ENCODE results near the gene DISC1. TPM values are rescaled to one million over a fixed set of nuclear protein-coding genes. Genes with fewer than 3 reads are reported as not detected.

DISC1 gene
- total RNA-seq, 1 experiment from 2014 or later = 9.8 TPM

- no TSS peak for BruUV-seq (replicated peaks)
- Mint-ChIP-seq H3K9me3 (ENCODE audit: low read depth, unreplicated experiment) (peaks cover 7% of the 10 kb centered on the region), H3K4me3 (ENCODE audit: low read depth, unreplicated experiment) (no peak overlapping the region), H3K4me1 (ENCODE audit: low read depth, unreplicated experiment) (peaks cover 8% of the 10 kb centered on the region), H3K27ac (ENCODE audit: unreplicated experiment) (no peak overlapping the region), H3K36me3 (ENCODE audit: insufficient read depth, unreplicated experiment) (no peaks in the 10 kb centered on the region), H3K27me3 (ENCODE audit: unreplicated experiment) (no peaks in the 10 kb centered on the region)
- no peak for TF ChIP-seq CTCF (IDR thresholded peaks at IDR 0.05; ENCODE audit: unreplicated experiment)
- CTCF ChIA-PET = no interaction called here
- intact Hi-C loops (cut with micrococcal nuclease; ENCODE audit: unreplicated experiment) = no loop called here
- no peak for DNase-seq
These were observed 312.1 kb downstream of the DISC1 start for GRCh38 chr1:231938711-231939110.

DNA sequence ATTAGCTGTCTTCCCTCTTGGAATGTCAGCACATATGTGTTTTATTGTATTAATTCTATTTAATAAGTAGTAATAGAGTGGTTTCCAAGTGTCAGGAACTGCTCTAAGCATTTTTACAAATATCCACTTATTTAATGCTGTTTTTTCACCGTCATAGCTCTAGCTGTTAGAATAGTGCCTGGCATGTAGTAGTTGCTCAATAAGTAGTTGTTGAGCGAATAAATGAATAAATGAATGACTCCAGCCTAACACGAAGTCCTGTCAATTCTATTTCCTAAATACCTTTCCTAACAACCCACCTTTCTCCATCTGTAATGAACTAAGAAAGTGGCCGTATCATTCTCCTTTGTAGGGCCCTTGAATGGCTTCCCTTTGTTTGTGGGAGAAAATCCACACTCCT is 312.5 kb downstream of the DISC1 start:
- no TSS peak for BruUV-seq (replicated peaks)
- Mint-ChIP-seq H3K36me3 (ENCODE audit: insufficient read depth, unreplicated experiment) (no peaks in the 10 kb centered on the region), H3K27me3 (ENCODE audit: unreplicated experiment) (no peaks in the 10 kb centered on the region), H3K4me3 (ENCODE audit: low read depth, unreplicated experiment) (no peak overlapping the region), H3K9me3 (ENCODE audit: low read depth, unreplicated experiment) (peaks cover 7% of the 10 kb centered on the region), H3K4me1 (ENCODE audit: low read depth, unreplicated experiment) (peaks cover 8% of the 10 kb centered on the region), H3K27ac (ENCODE audit: unreplicated experiment) (no peak overlapping the region)
- intact Hi-C loops (cut with micrococcal nuclease; ENCODE audit: unreplicated experiment) = no loop called here
- no peak for TF ChIP-seq CTCF (IDR thresholded peaks at IDR 0.05; ENCODE audit: unreplicated experiment)
- CTCF ChIA-PET = no interaction called here
- DNase-seq = no peak

DNA sequence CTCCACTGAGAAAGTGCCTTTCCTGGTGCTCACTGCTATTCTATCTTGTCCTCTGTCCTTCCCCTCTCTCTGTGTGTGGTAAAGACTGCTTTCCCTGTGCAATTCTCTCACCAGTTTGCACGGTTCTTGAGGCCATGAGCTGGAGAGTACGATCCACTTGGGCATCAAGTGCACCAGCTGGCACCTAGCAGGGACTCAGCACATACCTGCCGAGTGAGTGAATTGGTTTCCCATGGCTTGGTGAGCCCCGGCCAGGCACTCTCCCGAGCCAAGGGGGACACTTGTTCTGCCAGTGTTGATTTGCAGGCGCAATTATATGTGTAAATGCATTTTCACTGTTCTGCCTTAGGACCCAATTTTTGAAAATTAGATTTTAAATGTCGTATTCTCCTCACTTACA is 313.5 kb downstream of the DISC1 start:
- CTCF ChIA-PET = interaction anchor here (0.6 kb wide), 1 partner anchor 261 kb away, joined by 3 read pairs; no protein-coding TSS in a partner anchor
- Mint-ChIP-seq H3K36me3 (ENCODE audit: insufficient read depth, unreplicated experiment) (no peaks in the 10 kb centered on the region), H3K9me3 (ENCODE audit: low read depth, unreplicated experiment) (peaks cover 7% of the 10 kb centered on the region), H3K27ac (ENCODE audit: unreplicated experiment) (no peak overlapping the region), H3K4me1 (ENCODE audit: low read depth, unreplicated experiment) (peaks cover under 1% of the 10 kb centered on the region), H3K27me3 (ENCODE audit: unreplicated experiment) (no peaks in the 10 kb centered on the region), H3K4me3 (ENCODE audit: low read depth, unreplicated experiment) (no peak overlapping the region)
- TF ChIP-seq CTCF (IDR thresholded peaks at IDR 0.05; ENCODE audit: unreplicated experiment) = no peak
- no peak for DNase-seq
- intact Hi-C loops (cut with micrococcal nuclease; ENCODE audit: unreplicated experiment) = no loop called here
- no TSS peak for BruUV-seq (replicated peaks)

- intact Hi-C loops (cut with micrococcal nuclease; ENCODE audit: unreplicated experiment) = no loop called here
- DNase-seq = no peak
- no TSS peak for BruUV-seq (replicated peaks)
- no peaks in the 10 kb centered on the region for H3K4me1 Mint-ChIP-seq (ENCODE audit: low read depth, unreplicated experiment)
- no peaks in the 10 kb centered on the region for H3K36me3 Mint-ChIP-seq (ENCODE audit: insufficient read depth, unreplicated experiment)
- no peak for TF ChIP-seq CTCF (IDR thresholded peaks at IDR 0.05; ENCODE audit: unreplicated experiment)
- H3K27me3 Mint-ChIP-seq (ENCODE audit: unreplicated experiment) = no peaks in the 10 kb centered on the region
- CTCF ChIA-PET = interaction anchor here (0.6 to 0.7 kb wide), 2 partner anchors 260 to 681 kb away, joined by 3 read pairs; no protein-coding TSS in a partner anchor
- H3K9me3 Mint-ChIP-seq (ENCODE audit: low read depth, unreplicated experiment) = peaks cover 7% of the 10 kb centered on the region
- H3K4me3 Mint-ChIP-seq (ENCODE audit: low read depth, unreplicated experiment) = no peak overlapping the region
- no peak overlapping the region for H3K27ac Mint-ChIP-seq (ENCODE audit: unreplicated experiment)
These were observed 314.1 kb downstream of the DISC1 start for GRCh38 chr1:231940701-231941100.

Data from Calu3 (cell line).